Lower leg skin (tissue), 4 donors: Measurements from ENCODE around the gene SPAG7. TPM values are rescaled to one million over a fixed set of nuclear protein-coding genes. Genes with fewer than 3 reads are reported as not detected.

Experiments
- DNase-seq, 2 donors: peaks; one replicate each; pipeline ENCODE4 v3.0.0-alpha.2; 2019; ENCODE audit warnings: low spot score in 2 of 2
- H3K4me3 ChIP-seq: fragments of 200-600 bp; sonication (generic); 2 replicates; pipeline ENCODE4 v1.5.1; 2017; ENCODE audit warnings: mild to moderate bottlenecking, low read depth; ENCODE audit not compliant: poor library complexity, severe bottlenecking
- POLR2A ChIP-seq, 2 donors: fragments of 450-650 bp; IDR thresholded peaks; one replicate each; pipeline ENCODE4 v1.6.1; 2016 to 2017; ENCODE audit warnings: antibody characterized with exemption in 2 of 2, mild to moderate bottlenecking in 1 of 2, moderate library complexity in 1 of 2
- WGBS, 2 donors: methylation state at CpG; one replicate each; pipeline ENCODE4 v1.1.5; 2018; 5-methylcytosine and 5-hydroxymethylcytosine counted together
- intact Hi-C: fragments of 100-400 bp; cut with DNase I; formaldehyde crosslinking; loops from one replicate; pipeline ENCODE4 v1.15.0; 2023; ENCODE audit warnings: low total_unique reads
- total RNA-seq, 4 donors: library from RNA; depleted of rRNA; stranded (reverse); fragments of >200 nt; gene quantifications; one replicate each; pipeline ENCODE4 v1.1.0, GENCODE V29; 2016
- TF ChIP-seq, protein P1 (sequence below), 3 donors: fragments of 450-650 bp; IDR thresholded peaks; one replicate each; pipeline ENCODE4 v1.5.1; 2016; ENCODE audit warnings: antibody characterized with exemption in 3 of 3, mild to moderate bottlenecking in 3 of 3, moderate library complexity in 2 of 3

The SPAG7 gene, protein sequence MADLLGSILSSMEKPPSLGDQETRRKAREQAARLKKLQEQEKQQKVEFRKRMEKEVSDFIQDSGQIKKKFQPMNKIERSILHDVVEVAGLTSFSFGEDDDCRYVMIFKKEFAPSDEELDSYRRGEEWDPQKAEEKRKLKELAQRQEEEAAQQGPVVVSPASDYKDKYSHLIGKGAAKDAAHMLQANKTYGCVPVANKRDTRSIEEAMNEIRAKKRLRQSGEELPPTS
- total RNA-seq = 10 to 100 TPM; 35.1 to 64.0 (median 51.7) TPM

DNA sequence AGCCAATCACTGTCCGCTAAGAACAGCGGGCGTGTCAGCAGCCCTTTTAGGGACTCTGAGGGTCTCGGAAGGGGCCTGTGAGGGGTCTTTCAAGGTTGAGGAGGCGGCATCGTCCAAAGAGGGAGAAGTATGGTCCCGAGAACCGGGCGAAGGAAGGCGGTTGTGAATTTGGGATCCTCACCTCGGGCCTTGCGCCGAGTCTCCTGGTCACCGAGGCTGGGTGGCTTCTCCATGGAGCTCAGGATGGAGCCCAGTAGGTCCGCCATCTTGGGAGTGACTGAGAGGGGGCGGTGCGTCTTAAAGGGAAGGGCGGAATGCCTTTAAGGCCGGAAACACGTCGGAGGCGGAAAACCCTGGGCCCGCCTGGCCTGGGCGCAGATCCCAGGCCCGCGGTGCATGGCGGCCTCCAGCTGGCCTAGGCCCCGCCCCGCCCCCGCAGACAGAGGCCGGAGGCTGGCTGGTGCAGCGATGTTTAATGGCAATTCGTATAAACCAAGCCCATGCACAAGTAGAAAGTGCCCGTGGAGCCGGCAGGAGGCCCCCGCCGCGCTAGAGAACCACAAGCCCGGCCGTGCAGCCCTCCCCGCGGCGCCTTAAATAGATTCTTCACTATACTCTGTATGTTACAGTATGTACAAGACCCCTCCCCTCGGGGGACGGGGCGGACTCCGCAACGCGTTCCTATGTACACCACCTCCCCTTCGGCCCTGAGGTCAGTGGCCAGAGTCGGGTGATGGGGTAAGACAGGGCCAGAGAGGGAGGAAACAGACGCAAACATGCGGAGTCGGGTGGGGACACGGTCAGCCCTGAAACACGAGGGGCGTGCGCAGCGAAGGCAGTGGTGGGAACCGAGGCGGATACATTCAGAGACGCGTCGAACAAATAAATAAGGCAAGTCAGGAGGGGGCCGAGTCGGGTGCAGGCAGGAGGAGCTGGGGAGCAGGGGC lies at the start of gene SPAG7:
Gene SPAG7, minus strand, starts transcription at position 279 of the 947 bp plus-strand sequence. Its CDS starts 13 bp downstream, at position 266.
- 0% methylated on average over 60 to 65 of the region's 66 CpGs for WGBS, 2 donors
- DNase-seq = peak; percentile 94 to 99
- intact Hi-C loops = no loop called here
- H3K4me3 ChIP-seq = peak within 1 kb of the TSS; percentile 52
- TF ChIP-seq, protein P1, sequence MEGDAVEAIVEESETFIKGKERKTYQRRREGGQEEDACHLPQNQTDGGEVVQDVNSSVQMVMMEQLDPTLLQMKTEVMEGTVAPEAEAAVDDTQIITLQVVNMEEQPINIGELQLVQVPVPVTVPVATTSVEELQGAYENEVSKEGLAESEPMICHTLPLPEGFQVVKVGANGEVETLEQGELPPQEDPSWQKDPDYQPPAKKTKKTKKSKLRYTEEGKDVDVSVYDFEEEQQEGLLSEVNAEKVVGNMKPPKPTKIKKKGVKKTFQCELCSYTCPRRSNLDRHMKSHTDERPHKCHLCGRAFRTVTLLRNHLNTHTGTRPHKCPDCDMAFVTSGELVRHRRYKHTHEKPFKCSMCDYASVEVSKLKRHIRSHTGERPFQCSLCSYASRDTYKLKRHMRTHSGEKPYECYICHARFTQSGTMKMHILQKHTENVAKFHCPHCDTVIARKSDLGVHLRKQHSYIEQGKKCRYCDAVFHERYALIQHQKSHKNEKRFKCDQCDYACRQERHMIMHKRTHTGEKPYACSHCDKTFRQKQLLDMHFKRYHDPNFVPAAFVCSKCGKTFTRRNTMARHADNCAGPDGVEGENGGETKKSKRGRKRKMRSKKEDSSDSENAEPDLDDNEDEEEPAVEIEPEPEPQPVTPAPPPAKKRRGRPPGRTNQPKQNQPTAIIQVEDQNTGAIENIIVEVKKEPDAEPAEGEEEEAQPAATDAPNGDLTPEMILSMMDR (IDR thresholded peaks at IDR 0.05) = no peak
- peak in 1 of 2 donors; percentile 20 for TF ChIP-seq POLR2A (IDR thresholded peaks at IDR 0.05)

DNA sequence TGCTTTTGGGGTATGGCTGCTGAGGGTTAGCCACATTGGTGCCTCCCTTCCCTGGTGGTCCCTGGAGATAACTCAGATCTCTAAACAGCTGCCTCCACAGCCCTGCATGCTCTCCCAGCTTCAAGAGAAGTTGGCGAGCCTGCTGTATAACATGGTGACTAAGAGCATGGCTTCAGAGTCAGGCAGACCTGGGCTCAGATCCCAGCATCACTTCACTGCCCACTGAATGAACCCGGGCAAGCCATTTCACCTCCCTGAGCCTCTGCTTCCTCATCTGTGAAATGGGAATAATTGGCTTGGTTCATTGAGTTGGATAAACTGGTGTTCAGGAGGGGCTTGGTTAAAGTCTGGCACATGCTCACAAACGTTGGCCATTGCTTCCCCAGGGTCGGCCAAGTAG lies 46.7 kb upstream of the SPAG7 start:
- no peak for DNase-seq
- TF ChIP-seq, protein P1 (IDR thresholded peaks at IDR 0.05) = no peak
- TF ChIP-seq POLR2A (IDR thresholded peaks at IDR 0.05) = no peak
- 82 to 83% methylated on average over 4 of the region's 4 CpGs for WGBS, 2 donors
- intact Hi-C loops = no loop called here
- no peak overlapping the region for H3K4me3 ChIP-seq

DNA sequence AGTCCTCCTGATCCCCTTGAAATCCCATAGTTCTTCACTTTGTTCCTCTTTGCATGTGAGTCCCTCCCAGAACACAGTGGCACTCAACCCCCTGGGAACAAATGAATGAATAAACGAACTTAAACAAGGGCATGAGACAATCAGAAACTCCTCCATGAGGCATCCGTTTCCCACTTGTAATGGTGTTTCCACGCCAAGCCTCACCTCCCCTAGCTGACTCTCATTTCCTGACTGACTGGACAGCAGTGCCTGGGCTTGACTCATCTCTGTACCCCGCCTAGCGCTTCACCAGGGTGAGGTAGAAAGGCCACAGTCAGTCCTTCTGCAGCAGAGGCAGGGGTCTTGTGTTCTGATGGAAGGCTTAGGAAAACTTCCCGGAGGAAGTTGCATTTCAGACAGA lies 44.3 kb upstream of the SPAG7 start:
- no peak for TF ChIP-seq POLR2A (IDR thresholded peaks at IDR 0.05)
- TF ChIP-seq, protein P1 (IDR thresholded peaks at IDR 0.05) = no peak
- DNase-seq = no peak
- WGBS, 2 donors = 67 to 78% methylated on average over 6 of the region's 6 CpGs
- intact Hi-C loops = no loop called here
- H3K4me3 ChIP-seq = no peak overlapping the region

DNA sequence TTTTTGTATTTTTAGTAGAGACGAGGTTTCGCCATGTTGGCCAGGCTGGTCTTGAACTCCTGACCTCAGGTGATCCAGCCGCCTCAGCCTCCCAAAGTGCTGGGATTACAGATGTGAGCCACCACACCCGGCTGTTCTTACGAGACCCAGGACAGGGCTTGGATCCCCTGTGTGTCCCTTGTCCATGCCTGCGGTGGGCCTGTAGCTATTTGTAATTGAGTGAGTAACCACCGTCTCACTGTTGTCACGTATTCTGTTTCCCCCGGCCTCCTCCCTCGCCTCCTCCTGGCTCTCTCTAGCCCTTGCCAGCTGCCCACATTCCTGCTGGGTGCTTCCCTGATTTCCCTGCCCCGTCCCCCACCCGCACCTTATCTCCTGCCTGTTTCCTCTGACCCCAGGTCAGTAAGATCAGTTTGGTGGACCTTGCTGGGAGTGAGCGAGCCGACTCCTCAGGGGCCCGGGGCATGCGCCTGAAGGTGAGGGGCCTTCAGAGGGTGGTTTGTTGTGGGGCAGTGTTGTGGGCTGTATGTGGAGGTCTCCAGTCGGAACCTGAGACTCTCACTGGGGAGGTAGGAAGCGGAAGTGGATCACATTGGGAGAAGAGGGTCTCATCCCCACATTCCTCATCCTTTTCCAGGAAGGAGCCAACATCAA lies 35.7 kb upstream of the SPAG7 start:
- H3K4me3 ChIP-seq = no peak overlapping the region
- DNase-seq = no peak
- TF ChIP-seq POLR2A (IDR thresholded peaks at IDR 0.05) = no peak
- TF ChIP-seq, protein P1 (IDR thresholded peaks at IDR 0.05) = no peak
- intact Hi-C loops = no loop called here
- 95 to 96% methylated on average over 18 of the region's 18 CpGs for WGBS, 2 donors

DNA sequence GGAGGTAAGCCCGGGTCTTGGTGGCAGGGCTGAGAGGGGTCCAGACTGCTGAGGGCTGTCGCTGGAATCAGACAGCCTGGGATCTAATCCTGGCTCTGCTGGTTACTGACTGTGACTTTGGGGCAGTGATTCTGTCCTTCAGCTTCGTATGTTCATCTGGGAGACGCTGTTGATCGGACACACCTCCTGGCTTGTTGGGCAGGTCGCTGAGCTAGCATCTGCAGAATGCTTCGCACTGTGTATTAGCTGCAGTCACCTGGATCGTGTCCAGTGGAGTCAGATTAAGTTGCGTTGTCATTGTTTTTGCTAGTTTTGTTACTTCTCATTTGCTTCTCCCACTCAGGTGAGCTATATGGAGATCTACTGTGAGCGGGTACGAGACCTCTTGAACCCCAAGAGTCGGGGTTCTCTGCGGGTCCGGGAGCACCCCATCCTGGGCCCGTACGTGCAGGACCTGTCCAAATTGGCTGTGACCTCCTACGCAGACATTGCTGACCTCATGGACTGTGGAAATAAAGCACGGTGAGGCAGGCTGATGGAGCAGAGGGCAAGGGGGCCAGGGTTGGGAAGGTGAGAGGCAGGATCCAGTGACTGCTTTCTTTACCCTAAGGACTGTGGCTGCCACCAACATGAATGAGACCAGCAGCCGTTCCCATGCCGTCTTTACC lies 34.6 kb upstream of the SPAG7 start:
- intact Hi-C loops = no loop called here
- H3K4me3 ChIP-seq = no peak overlapping the region
- TF ChIP-seq, protein P1 (IDR thresholded peaks at IDR 0.05) = no peak
- no peak for TF ChIP-seq POLR2A (IDR thresholded peaks at IDR 0.05)
- whole genome bisulfite sequencing, 2 donors = 93 to 96% methylated on average over 20 of the region's 20 CpGs
- DNase-seq = no peak
